Stromal cell of bone marrow (primary cell): ENCODE results near the gene FGF5.
"Not testable (repeated sequence)": the region's sequence is repeated elsewhere in the genome, so short reads cannot be mapped to it uniquely, and the experiment has no call there.

ENCODE experiments used
- DNase-seq: peaks from one replicate; pipeline ENCODE4 v3.0.0-alpha.2; 2012; ENCODE audit warnings: low read depth

FGF5 gene, protein sequence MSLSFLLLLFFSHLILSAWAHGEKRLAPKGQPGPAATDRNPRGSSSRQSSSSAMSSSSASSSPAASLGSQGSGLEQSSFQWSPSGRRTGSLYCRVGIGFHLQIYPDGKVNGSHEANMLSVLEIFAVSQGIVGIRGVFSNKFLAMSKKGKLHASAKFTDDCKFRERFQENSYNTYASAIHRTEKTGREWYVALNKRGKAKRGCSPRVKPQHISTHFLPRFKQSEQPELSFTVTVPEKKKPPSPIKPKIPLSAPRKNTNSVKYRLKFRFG

DNA sequence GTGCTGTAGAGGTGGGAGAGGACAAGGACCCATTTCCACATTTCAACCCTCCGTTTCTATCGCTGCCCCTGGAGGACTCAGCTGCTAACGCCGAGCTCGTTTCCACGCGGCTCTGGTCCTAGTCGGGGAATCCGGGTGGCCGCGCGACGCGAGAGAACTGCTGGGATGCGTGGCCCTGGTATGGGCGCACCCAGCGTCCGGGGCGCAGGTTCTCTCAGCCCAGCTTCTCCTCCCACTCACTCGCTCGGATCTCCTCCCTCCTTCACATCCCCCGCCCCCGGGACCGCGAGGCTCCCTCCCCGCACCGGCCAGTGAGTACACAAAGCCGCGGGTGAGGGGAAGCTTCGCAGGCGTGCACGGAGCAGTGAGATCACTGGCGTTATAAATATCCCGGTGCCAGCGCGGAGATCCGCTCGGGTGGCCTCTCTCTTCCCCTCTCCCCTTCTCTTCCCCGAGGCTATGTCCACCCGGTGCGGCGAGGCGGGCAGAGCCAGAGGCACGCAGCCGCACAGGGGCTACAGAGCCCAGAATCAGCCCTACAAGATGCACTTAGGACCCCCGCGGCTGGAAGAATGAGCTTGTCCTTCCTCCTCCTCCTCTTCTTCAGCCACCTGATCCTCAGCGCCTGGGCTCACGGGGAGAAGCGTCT is at the start of gene FGF5:
TSS of gene FGF5 (plus strand) at position 412 of the 649 bp plus-strand sequence. CDS start at position 573, 161 bp downstream.
- DNase-seq = peak; percentile 93

GRCh38 chr4:80219301-80220025 is 47.0 kb upstream of the FGF5 start:
- no peak for DNase-seq

GRCh38 chr4:80220711-80221110 is 45.8 kb upstream of the FGF5 start:
- no peak for DNase-seq

GRCh38 chr4:80221161-80221560 is 45.3 kb upstream of the FGF5 start:
- DNase-seq = no peak

GRCh38 chr4:80225595-80225994 is 40.9 kb upstream of the FGF5 start:
- DNase-seq = no peak

DNA sequence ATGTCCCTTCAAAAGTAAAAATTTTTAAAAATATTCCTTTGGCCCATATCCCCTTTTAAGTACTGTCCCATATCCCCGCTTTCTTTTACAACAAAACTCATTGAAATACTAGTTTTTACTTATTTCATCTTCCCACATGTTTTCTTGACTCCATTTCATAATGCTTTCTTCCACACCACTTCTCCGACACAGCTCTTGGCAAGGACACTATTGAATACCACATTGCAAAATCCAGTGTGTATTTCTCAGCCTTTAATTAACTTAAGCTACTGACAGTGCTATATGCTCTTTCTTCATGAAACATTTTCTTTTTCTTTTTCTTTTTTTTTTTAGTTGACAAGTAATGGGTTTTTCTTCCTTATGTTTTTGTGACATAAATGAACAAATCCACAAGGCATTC is 40.4 kb upstream of the FGF5 start:
- DNase-seq = peak; percentile 35

- no peak for DNase-seq
Observed at GRCh38 chr4:80228460-80228859, 38.0 kb upstream of the FGF5 start.

DNA sequence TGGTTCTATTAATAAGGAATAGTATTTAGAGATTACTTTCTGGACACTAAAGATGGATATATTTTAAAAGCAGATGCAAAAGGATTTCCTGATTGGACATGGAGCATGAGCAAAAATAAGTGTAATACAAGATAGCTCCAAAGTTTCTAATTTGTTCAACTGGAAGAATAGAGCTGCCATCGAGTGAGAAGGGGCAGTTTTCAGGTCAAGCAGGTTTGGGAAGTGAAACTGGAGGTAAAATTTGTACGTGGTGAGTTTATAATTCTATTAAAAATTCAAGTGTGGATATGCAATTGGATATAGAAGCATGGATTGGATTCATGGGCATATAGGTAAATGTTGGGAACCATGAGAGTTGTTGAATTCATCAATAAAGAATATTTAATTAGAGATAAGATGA is 37.3 kb upstream of the FGF5 start:
- no peak for DNase-seq

GRCh38 chr4:80229590-80229989 is 36.9 kb upstream of the FGF5 start:
- DNase-seq = no peak

DNA sequence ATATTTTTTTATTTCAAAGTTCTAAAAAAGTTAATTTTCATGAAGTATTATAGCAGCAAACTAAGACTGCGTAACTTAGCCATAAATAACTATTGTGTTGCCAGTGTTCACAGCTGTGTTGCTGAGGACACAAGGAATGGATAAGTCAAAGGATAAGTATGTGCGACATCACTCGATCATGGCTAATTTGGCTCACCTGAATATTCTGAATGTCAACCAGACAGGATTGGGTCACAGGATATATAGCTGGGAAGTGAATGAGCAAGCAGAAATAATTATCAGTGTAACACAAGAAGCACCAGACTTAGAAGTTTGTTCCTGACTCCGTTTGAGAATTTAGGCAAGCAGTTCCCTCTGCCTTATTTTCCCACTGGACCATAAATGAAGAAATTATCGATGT is 35.3 kb upstream of the FGF5 start:
- no peak for DNase-seq

DNA sequence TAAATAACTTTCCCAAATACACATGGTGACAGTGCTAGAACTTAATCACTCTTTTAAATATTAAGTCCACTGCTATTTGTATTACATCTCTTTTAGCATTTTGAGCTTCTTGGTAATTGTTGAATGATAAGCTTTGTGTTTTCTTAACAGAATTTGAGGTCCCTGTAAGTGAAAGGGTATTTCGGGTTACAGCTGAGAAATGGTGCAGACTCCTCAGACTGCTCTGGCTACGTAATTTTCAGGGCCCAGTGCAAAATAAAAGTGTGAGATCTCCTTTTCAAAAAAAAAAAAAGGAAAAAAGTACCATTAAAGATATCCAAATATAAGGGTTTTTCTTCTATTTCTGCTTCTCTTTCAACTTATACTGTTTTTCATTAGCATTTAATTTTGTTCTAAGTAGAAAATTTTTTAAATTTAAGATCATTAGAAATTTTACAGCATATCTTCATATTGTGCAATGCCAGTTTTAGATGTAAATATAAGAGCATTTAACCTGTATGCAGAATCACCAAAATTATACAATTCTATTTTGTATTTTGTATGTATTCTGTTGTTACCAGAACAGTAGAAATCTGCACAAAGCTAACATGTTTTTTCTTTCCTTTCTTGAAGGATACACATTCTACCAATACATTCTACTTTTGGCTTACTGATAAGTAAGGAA is 33.6 kb upstream of the FGF5 start:
- no peak for DNase-seq

DNA sequence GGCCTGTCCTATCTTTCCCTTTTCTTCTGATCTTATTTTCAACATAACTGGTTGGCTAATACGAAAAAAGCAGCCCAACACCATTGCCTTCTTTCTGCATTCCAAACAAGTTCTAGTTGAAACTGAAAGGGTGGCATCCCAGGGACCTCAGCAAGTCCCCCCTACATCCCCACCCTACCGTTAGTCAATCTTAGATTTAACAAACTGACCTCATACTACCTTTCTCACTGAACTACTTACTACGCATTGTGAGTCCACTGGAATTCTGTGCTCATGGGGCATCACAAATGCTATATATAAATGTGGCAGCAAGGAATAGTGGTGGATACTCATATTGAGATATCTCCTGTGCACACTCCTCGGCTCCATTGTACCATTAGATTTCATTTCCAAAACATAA is 33.1 kb upstream of the FGF5 start:
- no peak for DNase-seq

GRCh38 chr4:80235451-80235850 is 31.0 kb upstream of the FGF5 start:
- no peak for DNase-seq

DNA sequence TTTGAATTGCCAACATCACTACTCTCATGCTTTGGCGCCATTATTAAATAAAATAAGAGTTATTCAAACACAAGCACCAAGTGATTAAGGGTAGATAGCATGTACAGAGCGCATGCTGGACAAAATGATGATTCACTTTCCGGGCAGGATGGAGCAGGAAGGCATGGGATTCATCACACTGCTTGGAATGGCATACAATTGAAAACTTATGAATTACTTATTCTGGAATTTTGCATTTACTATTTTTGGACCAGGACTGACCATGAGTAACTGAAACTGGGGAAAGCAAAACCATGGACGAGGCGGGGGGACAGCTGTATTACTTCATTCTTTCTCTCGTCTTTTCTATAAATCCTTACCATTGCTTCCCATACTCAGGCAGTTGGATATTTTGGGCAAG is 28.5 kb upstream of the FGF5 start:
- DNase-seq = peak; percentile 93

- no peak for DNase-seq
Observed at GRCh38 chr4:80239480-80240150, 26.8 kb upstream of the FGF5 start.

DNA sequence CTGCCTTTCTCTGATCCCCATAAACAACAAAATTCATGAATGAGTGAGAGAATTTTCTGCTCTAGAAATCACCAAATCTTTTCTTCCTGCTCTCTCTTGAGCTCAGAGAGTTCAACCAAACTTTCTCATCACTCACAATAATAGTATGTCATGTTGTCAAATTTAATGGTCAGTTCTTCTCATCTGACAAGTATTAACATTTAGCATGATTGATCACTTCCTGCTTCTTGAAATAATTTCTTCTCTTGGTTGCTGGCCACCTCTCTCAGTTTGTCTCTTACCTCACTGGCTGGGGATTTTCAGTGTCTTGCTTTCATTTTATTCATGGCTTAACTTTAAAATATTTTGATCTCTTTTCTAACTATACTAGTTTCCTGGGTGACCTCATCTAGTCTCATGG is 25.5 kb upstream of the FGF5 start:
- DNase-seq = peak; percentile 25

DNA sequence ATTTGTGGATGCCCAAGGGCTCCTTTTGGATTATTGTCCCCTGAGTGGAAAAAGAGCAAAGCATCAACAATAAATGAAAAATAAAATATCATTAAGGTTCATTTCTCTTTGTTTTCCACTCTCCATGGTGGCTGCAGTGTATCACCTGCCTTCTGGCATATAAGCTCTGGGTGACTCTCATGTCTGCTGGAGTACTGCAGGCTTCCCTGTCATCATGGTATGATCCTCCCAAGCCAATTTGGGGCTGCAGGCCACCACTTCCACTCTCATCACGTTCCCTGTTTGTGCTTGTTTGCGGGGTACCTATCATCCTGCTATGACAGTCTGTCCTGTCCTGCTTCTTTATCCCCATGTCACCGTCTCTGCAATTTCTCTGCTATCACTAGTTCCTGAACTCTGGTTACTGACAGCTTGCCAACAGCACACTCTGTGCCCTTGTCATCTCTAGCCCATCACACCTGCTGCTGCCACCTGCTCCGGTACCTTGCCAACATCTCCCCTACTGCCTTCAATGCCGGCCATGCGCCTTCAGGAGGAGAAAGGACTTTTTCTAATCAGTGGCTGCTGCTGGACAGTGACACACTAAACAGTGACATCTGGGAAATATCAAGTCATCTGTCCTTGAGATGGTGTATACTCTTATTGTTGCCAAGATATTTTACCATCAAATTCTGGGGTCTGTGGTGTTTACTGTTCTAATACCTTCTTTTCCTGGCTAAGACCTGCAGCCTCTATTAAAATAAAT is 23.0 kb upstream of the FGF5 start:
- no peak for DNase-seq

- not testable (repeated sequence) for DNase-seq
Observed at GRCh38 chr4:80247484-80247883, 19.0 kb upstream of the FGF5 start.

DNA sequence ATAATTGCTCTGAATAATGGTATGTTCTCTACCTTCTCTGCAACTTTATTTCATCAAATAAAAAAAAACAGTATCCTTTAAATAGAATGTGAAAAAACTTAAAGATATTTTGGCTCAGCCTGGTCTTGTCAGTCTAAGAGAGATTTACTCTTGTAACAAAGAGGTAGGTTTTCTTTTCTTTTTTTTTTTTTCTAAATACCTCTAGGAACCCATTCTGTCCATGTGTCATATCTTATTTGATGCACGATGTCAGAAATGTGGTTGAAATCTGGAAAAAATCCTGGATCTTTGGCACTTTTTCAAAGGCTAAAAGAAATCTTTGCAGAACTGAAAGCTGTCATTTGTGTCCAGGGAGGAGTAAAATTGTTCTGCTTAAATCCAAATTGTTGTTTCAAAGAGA is 17.3 kb upstream of the FGF5 start:
- no peak for DNase-seq

DNA sequence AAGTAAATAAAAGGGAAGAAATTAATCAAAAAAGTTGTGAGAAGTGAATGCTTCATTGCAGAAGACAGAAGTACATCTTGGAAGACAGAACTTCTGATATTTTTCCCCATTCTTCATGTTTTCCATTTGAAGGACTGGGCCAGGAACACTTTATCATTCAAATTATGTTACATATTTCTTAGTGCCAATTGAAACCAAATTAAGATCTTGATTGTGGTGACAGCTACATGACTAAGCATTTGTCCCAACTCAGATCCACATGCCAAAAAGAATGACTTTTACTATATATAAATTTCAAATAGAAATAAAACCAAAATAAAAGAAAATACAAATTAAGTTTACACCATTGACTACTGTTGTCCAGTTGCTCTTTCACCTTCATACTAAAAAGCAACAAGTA is 14.0 kb upstream of the FGF5 start:
- DNase-seq = no peak

DNA sequence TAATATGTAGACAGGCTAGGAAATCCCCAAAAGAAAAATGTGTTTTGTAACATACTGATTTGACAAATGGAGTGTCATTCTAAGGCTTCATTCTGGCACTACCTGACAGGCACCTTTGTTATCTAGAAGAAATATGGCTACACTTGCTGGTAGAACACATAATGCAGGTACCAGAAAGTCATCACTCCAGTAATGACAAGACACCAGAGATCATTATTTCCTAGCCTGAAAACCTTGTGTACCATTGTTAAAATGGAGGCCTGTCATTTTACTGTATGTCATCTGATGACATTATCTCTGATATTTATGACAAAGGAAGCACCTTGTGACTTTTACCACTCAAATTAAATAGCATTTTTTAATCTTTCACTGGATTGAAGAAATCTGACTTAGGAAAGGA is 13.5 kb upstream of the FGF5 start:
- DNase-seq = no peak

DNA sequence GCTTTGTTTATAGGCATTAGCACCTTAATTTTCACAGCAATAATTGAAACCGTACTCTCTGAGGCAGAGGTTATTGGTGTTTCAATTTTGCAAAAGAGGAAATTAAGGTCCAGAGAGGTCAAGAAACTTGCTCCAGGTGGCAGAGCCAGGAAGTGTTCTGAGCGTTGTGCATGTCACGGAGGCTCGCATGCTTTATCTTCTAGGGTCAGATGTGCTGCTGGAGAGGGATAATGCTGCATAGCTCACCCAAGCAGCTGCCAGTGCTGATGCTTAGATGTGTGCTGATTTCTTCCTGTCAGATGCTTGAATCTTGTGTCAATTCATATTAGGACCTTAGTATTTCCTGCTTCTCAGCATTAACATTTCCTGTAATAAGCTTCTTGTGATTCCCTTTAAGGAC is 13.0 kb upstream of the FGF5 start:
- no peak for DNase-seq
